ENCODE data around the gene VPS16. TPM values are rescaled to one million over a fixed set of nuclear protein-coding genes. Genes with fewer than 3 reads are reported as not detected.

Gene VPS16
- total RNA-seq, 1 donor from 2014 or later, result 28.2 TPM

- H3K9ac ChIP-seq (ENCODE audit: low read depth in 1 of 3, low read length in 3 of 3), result no peak overlapping the region
- peaks cover 25 to 32% (median 29%) of the 10 kb centered on the region in 3 donors for H3K27me3 ChIP-seq (ENCODE audit: control insufficient read depth in 3 of 3, insufficient read depth in 3 of 3, low read length in 3 of 3)
- H3K36me3 ChIP-seq (ENCODE audit: control insufficient read depth in 3 of 3, insufficient read depth in 3 of 3, low read length in 3 of 3), result no peaks in the 10 kb centered on the region
- no peak overlapping the region for H3K4me3 ChIP-seq (ENCODE audit: low read length in 3 of 3)
- no peak overlapping the region for H3K27ac ChIP-seq (ENCODE audit: low read depth, low read length)
- H3K4me1 ChIP-seq (ENCODE audit: control insufficient read depth in 3 of 3, insufficient read depth in 3 of 3, low read length in 3 of 3), result peaks cover 0 to 13% (median 0%) of the 10 kb centered on the region in 3 donors
- H3K9me3 ChIP-seq (ENCODE audit: control insufficient read depth in 3 of 3, low read length in 3 of 3), result peaks cover 0 to 3% (median 2%) of the 10 kb centered on the region in 3 donors
Measured at GRCh38 chr20:2816583-2817340, 23.8 kb upstream of the VPS16 start.

DNA sequence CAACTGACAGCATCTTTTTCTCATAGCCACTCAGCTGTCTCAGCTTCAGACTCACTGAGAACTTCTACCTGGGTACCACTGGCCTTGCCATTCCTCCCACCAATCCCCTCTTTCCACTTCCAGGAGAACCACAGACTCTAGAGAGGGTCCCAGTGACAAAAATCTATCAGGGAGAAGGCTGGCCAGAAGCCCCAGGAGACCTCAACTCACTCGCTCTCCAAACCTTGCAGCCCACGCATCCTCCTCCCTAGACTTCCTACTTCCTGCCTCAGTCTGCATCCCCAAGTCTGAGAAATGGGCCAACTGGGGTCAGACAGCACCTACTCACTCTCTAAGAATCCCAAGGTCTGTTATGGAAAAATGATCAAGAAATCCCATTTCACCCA, 23.2 kb upstream of the VPS16 start:
- Histone ChIP-seq H3K4me1 (ENCODE audit: control insufficient read depth in 3 of 3, insufficient read depth in 3 of 3, low read length in 3 of 3) (peaks cover 0 to 13% (median 0%) of the 10 kb centered on the region in 3 donors), H3K4me3 (ENCODE audit: low read length in 3 of 3) (no peak overlapping the region), H3K36me3 (ENCODE audit: control insufficient read depth in 3 of 3, insufficient read depth in 3 of 3, low read length in 3 of 3) (no peaks in the 10 kb centered on the region), H3K27me3 (ENCODE audit: control insufficient read depth in 3 of 3, insufficient read depth in 3 of 3, low read length in 3 of 3) (peaks cover 26 to 33% (median 28%) of the 10 kb centered on the region in 3 donors), H3K9ac (ENCODE audit: low read depth in 1 of 3, low read length in 3 of 3) (no peak overlapping the region), H3K9me3 (ENCODE audit: control insufficient read depth in 3 of 3, low read length in 3 of 3) (peaks cover 0 to 3% (median 0%) of the 10 kb centered on the region in 3 donors), H3K27ac (ENCODE audit: low read depth, low read length) (no peak overlapping the region)

- Histone ChIP-seq H3K36me3 (ENCODE audit: control insufficient read depth in 3 of 3, insufficient read depth in 3 of 3, low read length in 3 of 3) (no peaks in the 10 kb centered on the region), H3K4me3 (ENCODE audit: low read length in 3 of 3) (no peak overlapping the region), H3K27ac (ENCODE audit: low read depth, low read length) (no peak overlapping the region), H3K4me1 (ENCODE audit: control insufficient read depth in 3 of 3, insufficient read depth in 3 of 3, low read length in 3 of 3) (peaks cover 0 to 13% (median 0%) of the 10 kb centered on the region in 3 donors), H3K9me3 (ENCODE audit: control insufficient read depth in 3 of 3, low read length in 3 of 3) (no peaks in the 10 kb centered on the region), H3K27me3 (ENCODE audit: control insufficient read depth in 3 of 3, insufficient read depth in 3 of 3, low read length in 3 of 3) (peaks cover 25 to 33% (median 26%) of the 10 kb centered on the region in 3 donors), H3K9ac (ENCODE audit: low read depth in 1 of 3, low read length in 3 of 3) (no peak overlapping the region)
Measured at GRCh38 chr20:2817891-2818595, 22.5 kb upstream of the VPS16 start.

DNA sequence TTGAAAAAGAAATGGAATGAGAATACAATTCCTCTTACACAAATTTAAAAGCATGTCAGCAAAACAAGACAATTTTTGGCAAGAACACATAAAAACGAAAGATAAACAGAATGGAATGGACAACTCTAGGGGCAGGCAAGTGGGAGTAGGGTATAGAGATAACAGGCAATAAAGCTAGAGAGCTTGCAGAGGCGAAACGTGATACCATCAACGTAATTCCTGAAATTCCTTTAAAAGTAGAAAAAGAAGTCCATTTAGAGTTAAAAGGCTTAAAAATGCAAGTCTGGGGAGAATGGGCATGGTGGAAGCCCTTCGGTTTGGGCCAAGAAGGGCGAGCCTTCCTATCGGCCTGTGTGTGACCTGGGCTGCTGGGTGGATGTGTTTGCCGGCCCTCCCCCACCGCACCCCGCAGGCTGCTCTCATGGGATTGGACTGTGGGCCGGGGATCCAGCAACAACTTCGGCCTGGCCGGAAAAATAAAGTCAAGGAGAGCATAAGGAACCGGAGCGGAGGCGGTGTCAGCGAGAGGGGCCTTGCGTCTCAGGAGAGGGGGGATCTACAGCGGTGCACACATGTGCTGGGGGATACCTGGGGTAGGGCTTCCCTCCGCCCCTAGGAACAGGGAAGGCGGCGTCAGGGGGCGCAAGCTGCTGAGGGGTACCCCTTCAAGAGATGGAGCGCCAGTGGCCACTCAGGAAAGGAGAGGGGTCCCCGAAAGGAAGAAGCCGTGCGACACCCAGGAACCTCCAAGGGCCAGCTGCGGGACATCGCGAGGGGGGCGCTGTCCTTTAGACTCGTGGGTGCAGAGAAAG, 20.3 kb upstream of the VPS16 start:
- H3K9me3 ChIP-seq (ENCODE audit: control insufficient read depth in 3 of 3, low read length in 3 of 3), result no peaks in the 10 kb centered on the region
- peaks cover 25 to 33% (median 26%) of the 10 kb centered on the region in 3 donors for H3K27me3 ChIP-seq (ENCODE audit: control insufficient read depth in 3 of 3, insufficient read depth in 3 of 3, low read length in 3 of 3)
- no peak overlapping the region for H3K27ac ChIP-seq (ENCODE audit: low read depth, low read length)
- H3K9ac ChIP-seq (ENCODE audit: low read depth in 1 of 3, low read length in 3 of 3), result no peak overlapping the region
- H3K4me3 ChIP-seq (ENCODE audit: low read length in 3 of 3), result no peak overlapping the region
- peaks cover 0 to 6% (median 0%) of the 10 kb centered on the region in 3 donors for H3K4me1 ChIP-seq (ENCODE audit: control insufficient read depth in 3 of 3, insufficient read depth in 3 of 3, low read length in 3 of 3)
- no peaks in the 10 kb centered on the region for H3K36me3 ChIP-seq (ENCODE audit: control insufficient read depth in 3 of 3, insufficient read depth in 3 of 3, low read length in 3 of 3)

DNA sequence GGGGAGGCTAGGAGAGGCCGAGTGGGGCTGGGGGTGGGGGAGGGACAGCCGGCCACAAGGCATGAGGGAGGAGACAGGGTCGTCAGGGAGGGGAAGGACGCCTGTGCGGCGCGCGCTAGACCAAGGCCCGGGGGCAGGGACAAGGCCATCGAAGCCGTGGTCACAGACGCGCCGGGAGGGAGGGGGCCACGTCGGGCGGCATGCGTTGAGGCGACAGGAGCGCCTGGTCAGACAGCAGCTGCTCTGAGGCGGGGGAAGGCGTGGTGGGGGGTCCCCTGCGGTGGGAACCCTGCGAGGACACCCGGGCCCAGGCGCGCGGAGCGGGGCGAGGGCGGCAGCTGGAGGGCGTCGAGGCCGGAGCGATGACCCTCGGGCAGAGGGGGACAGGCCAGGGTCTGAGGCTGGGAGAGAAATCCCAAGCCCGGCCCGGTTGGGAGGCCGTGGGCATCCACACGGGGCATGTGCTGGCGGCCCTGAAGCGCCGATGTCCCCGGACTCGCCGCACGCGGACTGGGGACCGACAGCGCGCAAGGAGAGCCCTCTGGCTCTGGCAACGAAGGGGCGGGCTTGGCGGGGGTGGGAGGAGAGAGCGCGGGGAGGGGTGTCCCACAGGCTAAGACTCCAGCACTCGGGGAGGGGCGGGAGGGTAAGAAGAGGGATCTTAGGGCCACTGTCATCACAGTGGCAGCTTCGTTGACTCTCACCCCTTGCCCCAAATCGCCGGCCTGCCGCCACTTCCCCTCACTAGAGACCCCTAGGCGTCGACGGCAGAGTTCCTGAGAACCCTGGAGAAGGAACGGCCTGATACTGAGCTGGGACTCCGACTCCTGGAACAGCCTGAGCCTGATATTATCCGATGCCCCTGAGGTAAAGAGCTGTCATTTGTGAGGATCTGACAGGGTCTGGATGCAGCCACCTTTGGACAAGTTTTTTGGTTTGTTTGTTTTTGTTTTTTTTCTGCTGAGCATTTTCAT, 19.4 kb upstream of the VPS16 start:
- H3K27me3 ChIP-seq (ENCODE audit: control insufficient read depth in 3 of 3, insufficient read depth in 3 of 3, low read length in 3 of 3), result peaks cover 26 to 33% (median 29%) of the 10 kb centered on the region in 3 donors
- no peak overlapping the region for H3K27ac ChIP-seq (ENCODE audit: low read depth, low read length)
- no peaks in the 10 kb centered on the region for H3K4me1 ChIP-seq (ENCODE audit: control insufficient read depth in 3 of 3, insufficient read depth in 3 of 3, low read length in 3 of 3)
- H3K36me3 ChIP-seq (ENCODE audit: control insufficient read depth in 3 of 3, insufficient read depth in 3 of 3, low read length in 3 of 3), result no peaks in the 10 kb centered on the region
- H3K9ac ChIP-seq (ENCODE audit: low read depth in 1 of 3, low read length in 3 of 3), result no peak overlapping the region
- no peak overlapping the region for H3K4me3 ChIP-seq (ENCODE audit: low read length in 3 of 3)
- H3K9me3 ChIP-seq (ENCODE audit: control insufficient read depth in 3 of 3, low read length in 3 of 3), result no peaks in the 10 kb centered on the region

GRCh38 chr20:2822073-2822472, 18.5 kb upstream of the VPS16 start:
- H3K27me3 ChIP-seq (ENCODE audit: control insufficient read depth in 3 of 3, insufficient read depth in 3 of 3, low read length in 3 of 3), result peaks cover 26 to 35% (median 29%) of the 10 kb centered on the region in 3 donors

GRCh38 chr20:2825761-2826160, 14.8 kb upstream of the VPS16 start:
- H3K9me3 ChIP-seq (ENCODE audit: control insufficient read depth in 3 of 3, low read length in 3 of 3), result no peaks in the 10 kb centered on the region
- H3K9ac ChIP-seq (ENCODE audit: low read depth in 1 of 3, low read length in 3 of 3), result no peak overlapping the region
- no peaks in the 10 kb centered on the region for H3K4me1 ChIP-seq (ENCODE audit: control insufficient read depth in 3 of 3, insufficient read depth in 3 of 3, low read length in 3 of 3)
- no peak overlapping the region for H3K27ac ChIP-seq (ENCODE audit: low read depth, low read length)
- no peaks in the 10 kb centered on the region for H3K36me3 ChIP-seq (ENCODE audit: control insufficient read depth in 3 of 3, insufficient read depth in 3 of 3, low read length in 3 of 3)
- peaks cover 12 to 19% (median 15%) of the 10 kb centered on the region in 3 donors for H3K27me3 ChIP-seq (ENCODE audit: control insufficient read depth in 3 of 3, insufficient read depth in 3 of 3, low read length in 3 of 3)
- H3K4me3 ChIP-seq (ENCODE audit: low read length in 3 of 3), result no peak overlapping the region

More at GRCh38 chr20:2822073-2822472, 18.5 kb upstream of the VPS16 start:
- Histone ChIP-seq H3K9ac (ENCODE audit: low read depth in 1 of 3, low read length in 3 of 3) (no peak overlapping the region), H3K36me3 (ENCODE audit: control insufficient read depth in 3 of 3, insufficient read depth in 3 of 3, low read length in 3 of 3) (no peaks in the 10 kb centered on the region), H3K4me3 (ENCODE audit: low read length in 3 of 3) (no peak overlapping the region), H3K9me3 (ENCODE audit: control insufficient read depth in 3 of 3, low read length in 3 of 3) (no peaks in the 10 kb centered on the region), H3K27ac (ENCODE audit: low read depth, low read length) (no peak overlapping the region), H3K4me1 (ENCODE audit: control insufficient read depth in 3 of 3, insufficient read depth in 3 of 3, low read length in 3 of 3) (no peaks in the 10 kb centered on the region)

DNA sequence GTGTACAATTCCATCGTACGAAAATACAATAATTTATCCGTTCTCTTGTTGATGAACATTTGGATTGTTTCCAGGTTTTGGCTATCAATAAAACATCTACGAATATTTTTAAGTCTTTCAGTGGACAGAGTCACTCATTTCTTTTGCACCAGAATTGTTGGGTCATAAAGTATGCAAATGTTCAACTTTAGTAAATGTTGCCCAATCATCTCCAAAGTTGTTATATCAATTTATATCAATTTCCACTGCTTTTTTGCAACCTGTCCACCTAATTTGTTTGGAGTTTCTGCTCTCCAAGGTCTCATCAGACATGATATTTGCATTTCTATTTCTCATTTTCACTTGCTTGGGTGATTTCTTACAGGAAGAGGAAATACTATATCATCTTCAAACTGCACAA, 13.9 kb upstream of the VPS16 start:
- H3K9ac ChIP-seq (ENCODE audit: low read depth in 1 of 3, low read length in 3 of 3), result no peak overlapping the region
- H3K27me3 ChIP-seq (ENCODE audit: control insufficient read depth in 3 of 3, insufficient read depth in 3 of 3, low read length in 3 of 3), result peaks cover 5 to 12% (median 10%) of the 10 kb centered on the region in 3 donors
- H3K4me3 ChIP-seq (ENCODE audit: low read length in 3 of 3), result no peak overlapping the region
- H3K4me1 ChIP-seq (ENCODE audit: control insufficient read depth in 3 of 3, insufficient read depth in 3 of 3, low read length in 3 of 3), result no peaks in the 10 kb centered on the region
- H3K9me3 ChIP-seq (ENCODE audit: control insufficient read depth in 3 of 3, low read length in 3 of 3), result no peaks in the 10 kb centered on the region
- H3K27ac ChIP-seq (ENCODE audit: low read depth, low read length), result no peak overlapping the region
- H3K36me3 ChIP-seq (ENCODE audit: control insufficient read depth in 3 of 3, insufficient read depth in 3 of 3, low read length in 3 of 3), result no peaks in the 10 kb centered on the region

GRCh38 chr20:2829376-2829775, 11.2 kb upstream of the VPS16 start:
- H3K27ac ChIP-seq (ENCODE audit: low read depth, low read length), result no peak overlapping the region
- peaks cover 3 to 11% (median 10%) of the 10 kb centered on the region in 3 donors for H3K27me3 ChIP-seq (ENCODE audit: control insufficient read depth in 3 of 3, insufficient read depth in 3 of 3, low read length in 3 of 3)
- no peaks in the 10 kb centered on the region for H3K36me3 ChIP-seq (ENCODE audit: control insufficient read depth in 3 of 3, insufficient read depth in 3 of 3, low read length in 3 of 3)
- H3K4me3 ChIP-seq (ENCODE audit: low read length in 3 of 3), result no peak overlapping the region
- no peak overlapping the region for H3K9ac ChIP-seq (ENCODE audit: low read depth in 1 of 3, low read length in 3 of 3)
- H3K9me3 ChIP-seq (ENCODE audit: control insufficient read depth in 3 of 3, low read length in 3 of 3), result no peaks in the 10 kb centered on the region
- no peaks in the 10 kb centered on the region for H3K4me1 ChIP-seq (ENCODE audit: control insufficient read depth in 3 of 3, insufficient read depth in 3 of 3, low read length in 3 of 3)
